Stimulated activated CD4-positive, alpha-beta T cell treated with anti-CD3 and anti-CD28 coated beads, Interleukin-4, amount 100 ng/mL, for 48 hours (primary cell): ENCODE measurements around the gene PSEN1.

Source experiments
- DNase-seq, 2 donors: peaks; one replicate each; pipeline ENCODE4 v3.0.0-alpha.2; 2020; ENCODE audit warnings: low read depth in 2 of 2

PSEN1 gene

DNA sequence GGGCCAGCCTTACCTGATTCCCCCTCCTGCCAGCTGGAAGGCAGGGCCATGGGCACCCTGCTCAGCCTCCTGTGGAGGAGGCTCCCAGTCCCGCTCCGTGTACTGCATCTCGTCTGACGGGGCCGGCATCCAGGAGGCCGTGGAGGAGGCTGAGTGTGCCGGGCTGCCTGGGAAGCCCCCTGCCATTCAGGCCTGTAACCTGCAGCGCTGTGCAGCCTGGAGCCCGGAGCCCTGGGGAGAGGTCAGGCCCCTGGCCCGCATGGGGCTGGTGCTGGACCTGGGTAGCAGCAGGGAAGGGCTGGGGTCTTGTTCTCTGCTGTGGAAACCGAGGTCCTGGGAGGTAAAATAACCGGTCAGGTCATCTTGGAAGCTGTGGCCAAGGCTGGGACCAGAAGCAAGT, 117.4 kb downstream of the PSEN1 start:
- no peak for DNase-seq

DNA sequence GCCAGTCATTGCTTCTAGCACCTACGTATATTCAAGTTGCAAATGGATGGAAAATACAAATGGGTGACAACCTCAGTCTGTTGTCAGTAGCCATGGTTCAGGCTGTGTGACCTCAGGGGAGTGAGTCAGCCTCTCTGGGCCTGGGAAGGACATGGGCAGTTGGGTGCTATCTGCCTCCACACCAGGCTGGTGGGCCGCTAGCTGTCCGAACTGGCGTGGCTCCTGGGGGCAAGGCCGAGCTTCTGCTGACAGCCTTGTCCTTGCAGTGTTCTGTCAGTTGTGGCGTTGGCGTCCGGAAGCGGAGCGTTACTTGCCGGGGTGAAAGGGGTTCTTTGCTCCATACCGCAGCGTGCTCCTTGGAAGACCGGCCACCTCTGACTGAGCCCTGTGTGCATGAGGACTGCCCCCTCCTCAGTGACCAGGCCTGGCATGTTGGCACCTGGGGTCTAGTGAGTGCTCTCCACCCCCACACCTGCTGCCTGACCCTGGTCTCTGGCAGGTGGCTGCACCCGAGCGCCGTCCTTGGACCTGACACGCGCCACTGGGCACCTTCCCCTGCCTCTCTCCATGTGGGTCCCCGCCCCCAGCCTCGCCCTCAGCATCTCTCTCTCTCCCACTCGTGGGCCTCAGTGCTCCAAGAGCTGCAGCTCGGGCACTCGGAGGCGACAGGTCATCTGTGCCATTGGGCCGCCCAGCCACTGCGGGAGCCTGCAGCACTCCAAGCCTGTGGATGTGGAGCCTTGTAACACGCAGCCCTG, 118.1 kb downstream of the PSEN1 start:
- no peak for DNase-seq

DNA sequence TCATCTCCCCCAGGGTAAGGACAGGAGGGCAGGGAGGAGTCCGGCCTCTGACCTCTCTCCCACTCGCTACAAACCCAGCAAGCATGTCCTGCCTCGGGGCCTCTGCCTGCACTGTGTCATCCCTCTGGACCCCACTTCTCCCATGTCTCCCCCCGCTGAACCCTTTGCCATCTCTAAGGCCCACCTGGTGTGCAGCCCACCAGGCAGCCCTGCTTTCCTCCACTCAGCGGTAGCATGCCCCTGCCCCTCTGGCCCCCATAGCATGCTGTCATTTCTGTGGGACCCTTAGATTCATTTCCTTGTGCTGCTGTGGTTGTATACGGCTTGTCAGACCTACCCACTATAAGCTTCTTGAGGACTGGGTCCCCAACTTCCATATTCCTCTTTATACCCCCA, 118.7 kb downstream of the PSEN1 start:
- DNase-seq, result no peak

DNA sequence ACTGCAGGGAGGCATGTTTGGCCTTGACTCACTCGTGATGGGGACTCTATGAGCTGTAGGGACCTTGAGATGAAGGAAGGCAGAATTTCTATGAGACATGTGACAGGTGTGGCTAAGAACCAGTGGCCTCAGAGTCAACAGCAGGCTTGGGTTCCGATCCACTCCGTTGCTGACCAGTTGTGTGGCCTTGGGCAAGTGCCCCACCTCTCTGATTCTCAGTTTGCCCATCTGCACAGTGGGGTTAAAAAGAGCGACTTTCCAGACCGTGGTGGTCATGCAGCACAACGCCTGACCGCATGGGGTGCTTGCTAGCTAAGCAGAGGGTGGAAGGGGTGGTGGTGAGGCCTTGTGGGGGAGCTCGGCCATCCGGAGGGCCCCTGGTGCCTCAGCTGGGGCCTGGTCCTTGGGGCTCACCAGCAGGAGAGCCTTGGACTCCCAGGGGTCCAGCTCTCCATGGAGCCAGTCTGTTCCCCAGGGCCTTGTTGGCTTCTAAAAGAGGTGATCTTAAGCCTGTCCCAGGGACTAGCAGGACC, 119.5 kb downstream of the PSEN1 start:
- DNase-seq, result no peak

DNA sequence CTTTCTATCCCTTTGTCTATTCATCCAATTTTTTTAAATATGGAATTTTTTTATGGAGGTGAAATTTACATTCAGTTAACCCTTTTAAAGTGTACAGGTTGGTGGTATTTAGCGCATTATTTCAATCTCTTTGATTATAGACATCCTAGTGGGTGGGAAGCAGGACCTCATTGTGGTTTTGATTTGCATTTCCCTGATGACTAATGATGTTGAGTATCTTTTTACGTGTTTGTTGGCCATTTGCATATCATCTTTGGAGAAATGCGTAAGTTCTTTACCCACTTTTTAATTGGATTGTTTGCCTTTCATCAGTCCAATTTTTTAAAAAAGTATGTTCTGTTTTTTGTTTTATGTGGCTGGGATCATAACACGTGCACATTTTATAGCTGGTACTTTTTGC, 121.8 kb downstream of the PSEN1 start:
- DNase-seq, result no peak

DNA sequence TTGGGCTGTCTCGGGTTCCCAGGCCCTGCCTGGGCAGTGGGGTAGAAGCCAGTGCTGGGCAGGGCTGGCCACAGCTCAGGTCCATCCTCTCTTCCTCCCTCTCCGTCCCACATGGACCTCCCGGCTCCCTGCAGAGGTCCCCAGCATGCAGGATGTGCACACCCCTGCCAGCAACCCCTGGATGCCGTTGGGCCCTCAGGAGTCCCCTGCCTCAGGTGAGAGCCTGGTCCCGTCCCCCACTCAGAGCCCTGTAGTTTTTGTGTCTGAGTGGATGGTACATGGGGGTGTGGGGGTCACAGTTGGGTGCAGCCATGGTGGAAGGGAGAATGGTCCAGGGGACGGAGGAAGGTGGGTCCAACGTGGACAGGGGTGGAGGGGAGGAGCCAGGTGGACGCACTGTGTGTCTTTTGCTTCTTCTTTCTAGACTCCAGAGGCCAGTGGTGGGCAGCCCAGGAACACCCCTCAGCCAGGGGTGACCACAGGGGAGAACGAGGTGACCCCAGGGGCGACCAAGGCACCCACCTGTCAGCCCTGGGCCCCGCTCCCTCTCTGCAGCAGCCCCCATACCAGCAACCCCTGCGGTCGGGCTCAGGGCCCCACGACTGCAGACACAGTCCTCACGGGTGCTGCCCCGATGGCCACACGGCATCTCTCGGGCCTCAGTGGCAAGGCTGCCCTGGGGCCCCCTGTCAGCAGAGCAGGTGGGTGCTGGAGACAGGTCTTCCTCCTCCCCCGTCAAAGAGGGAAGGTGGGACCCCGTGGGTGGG, 122.7 kb downstream of the PSEN1 start:
- DNase-seq, result no peak

DNA sequence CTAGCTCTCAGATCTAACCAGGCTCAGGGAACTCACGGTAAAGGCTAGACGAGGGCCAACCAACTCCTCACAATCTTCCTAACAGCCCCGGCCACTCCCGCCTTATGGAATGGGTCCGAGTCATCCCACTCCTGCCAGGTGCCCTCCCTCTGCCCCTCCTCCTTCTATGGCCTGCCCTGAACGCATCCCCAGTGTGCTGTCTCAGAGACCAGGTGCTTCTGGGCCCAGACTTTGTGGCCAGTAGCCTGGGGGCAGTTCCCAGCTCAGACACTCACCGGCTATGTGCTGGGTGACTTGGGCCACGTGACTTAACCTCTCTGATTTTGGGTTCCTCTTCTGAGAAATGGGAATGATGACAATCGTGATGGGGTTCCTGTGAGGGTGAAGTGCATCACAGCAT, 123.5 kb downstream of the PSEN1 start:
- DNase-seq, result no peak

DNA sequence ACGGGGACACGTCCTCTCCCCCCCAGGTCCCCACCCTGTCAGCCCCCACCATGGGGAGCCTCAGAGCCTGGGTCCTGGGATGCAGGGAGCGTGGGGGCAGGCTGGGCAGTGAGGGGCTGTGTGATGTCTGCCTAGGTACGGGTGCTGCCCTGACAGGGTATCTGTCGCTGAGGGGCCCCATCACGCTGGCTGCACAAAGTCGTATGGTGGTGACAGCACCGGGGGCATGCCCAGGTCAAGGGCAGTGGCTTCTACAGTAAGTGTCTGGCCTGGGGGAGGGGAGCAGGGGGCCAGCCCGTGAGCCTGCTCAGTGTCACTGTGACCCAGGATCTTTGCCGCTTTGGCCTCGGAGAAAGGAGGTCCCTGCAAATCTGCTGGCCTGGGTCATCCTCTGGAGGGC, 124.3 kb downstream of the PSEN1 start:
- DNase-seq, result no peak

DNA sequence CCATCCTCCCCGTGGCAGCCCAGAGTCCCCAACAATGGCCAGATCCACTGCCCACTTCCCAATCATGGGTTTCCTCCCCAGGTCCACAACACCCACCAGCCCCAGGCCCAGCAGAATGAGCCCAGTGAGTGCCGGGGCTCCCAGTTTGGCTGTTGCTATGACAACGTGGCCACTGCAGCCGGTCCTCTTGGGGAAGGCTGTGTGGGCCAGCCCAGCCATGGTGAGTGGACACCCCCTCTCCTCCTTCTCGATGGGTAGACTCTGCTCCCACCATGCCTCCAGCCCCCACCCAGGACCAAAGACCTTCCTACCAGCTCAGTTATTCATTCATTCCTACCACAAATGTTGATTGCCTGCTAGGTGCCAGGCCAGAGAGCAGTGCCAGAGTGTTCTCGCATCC, 124.8 kb downstream of the PSEN1 start:
- DNase-seq, result no peak

DNA sequence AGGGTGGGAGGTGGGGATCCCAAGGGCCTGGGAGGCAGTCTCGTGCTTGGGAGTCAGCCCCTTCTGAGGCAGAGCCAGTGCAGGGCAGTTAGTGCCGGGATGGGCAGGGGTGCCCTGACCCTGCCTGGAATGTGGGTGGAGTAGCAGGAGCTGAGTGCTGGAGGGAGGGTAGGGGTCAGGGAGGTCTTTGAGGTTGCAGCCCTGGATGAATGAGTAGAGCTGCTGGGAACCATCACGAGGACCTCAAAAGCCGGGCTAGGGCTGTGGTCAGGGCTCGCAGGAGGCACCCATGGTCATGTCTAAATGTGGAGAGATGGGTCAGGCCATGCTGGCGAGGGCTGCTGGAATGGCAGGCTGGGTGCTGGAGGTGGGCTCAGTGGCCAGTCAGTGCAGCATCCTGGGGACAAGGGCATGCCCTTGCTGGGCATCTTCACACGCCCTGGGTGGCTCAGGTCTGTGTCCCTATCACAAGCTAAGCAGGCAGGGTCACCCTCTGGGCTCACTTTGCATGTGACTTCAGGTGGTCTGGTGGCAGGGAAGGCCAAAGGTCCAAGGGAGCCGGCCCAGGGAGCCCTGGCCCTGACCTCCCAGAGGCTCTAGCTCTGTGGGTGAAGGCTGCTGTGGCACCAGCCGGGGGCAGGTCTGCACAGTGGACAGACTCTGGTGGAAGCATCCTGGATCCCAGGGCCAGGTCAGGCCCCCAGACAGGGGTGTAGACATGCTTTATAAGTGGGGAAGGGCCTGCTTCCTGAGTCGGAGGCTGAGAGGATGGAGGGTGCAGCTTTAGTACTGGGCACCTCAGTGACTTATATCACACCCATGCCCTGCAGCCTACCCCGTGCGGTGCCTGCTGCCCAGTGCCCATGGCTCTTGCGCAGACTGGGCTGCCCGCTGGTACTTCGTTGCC, 125.5 kb downstream of the PSEN1 start:
- no peak for DNase-seq

DNA sequence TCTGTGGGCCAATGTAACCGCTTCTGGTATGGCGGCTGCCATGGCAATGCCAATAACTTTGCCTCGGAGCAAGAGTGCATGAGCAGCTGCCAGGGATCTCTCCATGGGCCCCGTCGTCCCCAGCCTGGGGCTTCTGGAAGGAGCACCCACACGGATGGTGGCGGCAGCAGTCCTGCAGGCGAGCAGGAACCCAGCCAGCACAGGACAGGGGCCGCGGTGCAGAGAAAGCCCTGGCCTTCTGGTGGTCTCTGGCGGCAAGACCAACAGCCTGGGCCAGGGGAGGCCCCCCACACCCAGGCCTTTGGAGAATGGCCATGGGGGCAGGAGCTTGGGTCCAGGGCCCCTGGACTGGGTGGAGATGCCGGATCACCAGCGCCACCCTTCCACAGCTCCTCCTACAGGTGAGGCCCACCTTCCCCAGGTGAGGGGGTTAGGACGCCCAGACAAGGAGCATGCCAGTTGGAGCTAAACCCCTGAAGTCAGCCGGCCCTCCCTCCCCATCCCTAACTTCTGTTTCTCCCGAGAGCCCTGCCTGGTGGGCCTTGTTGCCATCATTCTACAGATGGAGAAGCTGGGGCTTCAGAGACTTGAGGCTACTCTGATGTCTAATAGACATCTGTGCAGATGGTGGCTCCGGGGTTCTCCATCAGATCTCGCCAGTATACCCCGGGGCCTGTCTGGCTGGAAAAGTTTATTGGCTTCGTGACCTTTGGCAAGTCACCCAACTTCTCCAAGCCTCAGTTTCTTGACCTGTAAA, 126.3 kb downstream of the PSEN1 start:
- DNase-seq, result no peak

DNA sequence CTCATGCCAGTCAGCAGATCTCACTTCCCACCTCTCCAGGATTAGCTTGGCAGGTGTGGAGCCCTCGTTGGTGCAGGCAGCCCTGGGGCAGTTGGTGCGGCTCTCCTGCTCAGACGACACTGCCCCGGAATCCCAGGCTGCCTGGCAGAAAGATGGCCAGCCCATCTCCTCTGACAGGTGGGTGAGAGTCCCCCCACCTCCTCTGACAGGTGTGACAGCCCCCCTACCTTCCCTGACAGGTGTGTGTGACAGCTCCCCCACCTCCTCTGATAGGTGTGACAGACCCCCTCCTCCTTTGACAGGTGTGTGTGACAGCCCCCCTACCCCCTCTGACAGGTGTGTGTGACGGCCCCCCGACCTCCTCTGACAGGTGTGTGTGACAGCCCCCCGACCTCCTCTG, 127.3 kb downstream of the PSEN1 start:
- no peak for DNase-seq

DNA sequence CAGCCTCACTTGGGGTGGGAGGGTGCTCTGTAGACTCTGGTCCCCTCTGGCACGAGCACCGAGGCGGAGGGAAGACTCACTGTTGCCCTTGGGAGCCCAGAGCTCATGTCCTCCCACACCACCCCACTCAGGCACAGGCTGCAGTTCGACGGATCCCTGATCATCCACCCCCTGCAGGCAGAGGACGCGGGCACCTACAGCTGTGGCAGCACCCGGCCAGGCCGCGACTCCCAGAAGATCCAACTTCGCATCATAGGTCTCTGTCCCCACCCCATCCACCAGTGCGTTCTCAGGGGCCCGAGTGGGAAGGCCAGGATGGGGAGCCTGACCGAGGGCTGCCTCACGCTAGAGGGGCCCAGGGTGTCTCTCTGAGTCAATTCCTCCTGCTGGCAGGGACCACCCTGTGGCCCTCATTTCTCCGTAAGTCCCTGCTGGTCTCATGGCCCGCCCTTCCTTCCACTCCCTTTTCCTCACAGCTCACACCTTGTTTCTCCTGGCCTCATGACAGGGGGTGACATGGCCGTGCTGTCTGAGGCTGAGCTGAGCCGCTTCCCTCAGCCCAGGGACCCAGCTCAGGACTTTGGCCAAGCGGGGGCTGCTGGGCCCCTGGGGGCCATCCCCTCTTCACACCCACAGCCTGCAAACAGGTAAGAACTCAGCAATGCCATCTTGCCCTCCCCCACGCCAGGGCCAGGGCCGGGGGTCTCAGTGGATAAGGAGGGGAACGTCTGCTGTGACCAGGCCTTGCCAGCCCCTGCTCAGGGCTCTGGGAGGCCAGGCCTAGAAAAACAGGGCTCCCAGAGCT, 128.0 kb downstream of the PSEN1 start:
- DNase-seq, result no peak

DNA sequence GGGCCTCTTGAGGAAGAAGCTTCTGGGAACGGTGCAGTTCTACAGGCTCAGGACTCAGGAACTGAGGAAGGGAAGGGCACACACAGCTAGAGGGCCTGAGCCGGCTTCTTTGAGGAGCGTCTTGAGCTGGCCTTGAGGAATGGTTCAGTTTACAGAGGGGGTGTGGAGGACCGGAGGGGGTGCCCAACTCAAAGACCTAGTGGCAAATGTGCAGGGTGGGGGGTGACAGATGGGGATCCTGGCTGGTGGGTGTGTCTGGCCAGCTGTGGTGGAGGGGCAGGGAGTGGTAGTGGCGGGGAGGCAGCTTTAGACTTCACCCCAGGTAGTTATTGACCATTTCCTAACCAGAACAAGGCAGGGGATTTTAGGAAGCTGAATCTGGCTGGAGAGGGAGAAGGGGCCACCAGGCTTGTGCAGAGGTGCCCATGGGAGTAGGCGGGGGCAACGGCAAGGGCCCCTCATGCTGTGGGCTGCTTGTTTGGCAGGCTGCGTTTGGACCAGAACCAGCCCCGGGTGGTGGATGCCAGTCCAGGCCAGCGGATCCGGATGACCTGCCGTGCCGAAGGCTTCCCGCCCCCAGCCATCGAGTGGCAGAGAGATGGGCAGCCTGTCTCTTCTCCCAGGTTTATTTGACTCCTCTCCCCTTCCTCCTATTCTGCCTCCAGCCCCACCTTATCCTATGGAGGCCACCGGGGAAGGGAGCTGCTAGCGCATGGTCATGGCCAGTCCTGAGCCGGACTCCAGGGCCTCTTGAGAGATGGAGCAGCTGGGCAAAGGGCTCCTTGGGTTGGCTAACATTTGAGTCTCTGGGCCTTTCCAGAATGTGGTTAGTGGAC, 128.8 kb downstream of the PSEN1 start:
- DNase-seq, result no peak

DNA sequence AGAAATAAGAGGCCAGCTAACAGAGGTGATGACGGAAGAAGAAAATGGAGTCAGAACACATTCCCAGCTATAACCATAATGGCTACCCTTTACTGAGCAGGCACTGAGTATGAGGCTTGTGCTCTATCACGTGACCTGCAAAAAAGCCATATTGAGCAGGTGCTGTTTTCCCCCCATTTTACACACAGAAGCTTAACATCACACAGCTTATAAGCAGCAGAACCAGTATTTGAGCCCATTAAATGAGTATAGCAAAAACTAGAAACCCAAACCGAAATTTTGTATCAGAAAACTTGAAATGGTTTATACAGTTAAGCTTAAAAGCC, 129.4 kb downstream of the PSEN1 start:
- no peak for DNase-seq

DNA sequence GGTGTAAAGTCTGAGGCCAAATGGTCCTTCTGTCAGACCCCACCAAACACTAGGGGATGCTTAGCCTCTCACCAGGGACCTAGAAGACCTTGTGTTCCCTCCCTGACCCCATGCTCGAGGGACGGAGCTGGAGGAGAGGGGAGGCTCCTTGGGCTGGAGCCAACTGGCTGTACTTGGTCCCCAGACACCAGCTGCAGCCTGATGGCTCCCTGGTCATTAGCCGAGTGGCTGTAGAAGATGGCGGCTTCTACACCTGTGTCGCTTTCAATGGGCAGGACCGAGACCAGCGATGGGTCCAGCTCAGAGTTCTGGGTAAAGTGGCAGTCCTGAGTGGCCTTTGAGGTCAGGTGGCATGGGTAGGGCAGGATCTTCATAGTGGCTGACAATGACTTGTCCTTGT, 130.0 kb downstream of the PSEN1 start:
- no peak for DNase-seq

DNA sequence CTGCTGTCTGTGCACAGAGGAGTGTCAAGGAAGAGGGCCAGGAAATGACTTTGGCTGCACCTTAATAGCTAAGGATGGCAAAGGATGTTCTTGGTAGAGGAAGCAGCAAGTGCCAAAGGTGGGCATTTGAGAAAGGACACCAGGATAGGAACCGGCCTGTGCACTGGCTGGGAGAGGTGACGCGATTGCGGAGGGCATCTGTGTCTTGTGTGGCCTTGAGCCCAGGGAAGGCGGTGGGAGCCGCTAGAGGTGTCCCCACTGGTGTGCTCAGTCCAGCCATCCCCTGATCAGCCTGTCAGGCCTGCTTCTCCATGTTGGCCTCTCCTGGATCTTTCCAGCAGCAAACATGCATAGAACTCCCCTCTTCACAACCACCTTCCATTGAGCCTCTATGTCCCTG, 131.2 kb downstream of the PSEN1 start:
- no peak for DNase-seq

DNA sequence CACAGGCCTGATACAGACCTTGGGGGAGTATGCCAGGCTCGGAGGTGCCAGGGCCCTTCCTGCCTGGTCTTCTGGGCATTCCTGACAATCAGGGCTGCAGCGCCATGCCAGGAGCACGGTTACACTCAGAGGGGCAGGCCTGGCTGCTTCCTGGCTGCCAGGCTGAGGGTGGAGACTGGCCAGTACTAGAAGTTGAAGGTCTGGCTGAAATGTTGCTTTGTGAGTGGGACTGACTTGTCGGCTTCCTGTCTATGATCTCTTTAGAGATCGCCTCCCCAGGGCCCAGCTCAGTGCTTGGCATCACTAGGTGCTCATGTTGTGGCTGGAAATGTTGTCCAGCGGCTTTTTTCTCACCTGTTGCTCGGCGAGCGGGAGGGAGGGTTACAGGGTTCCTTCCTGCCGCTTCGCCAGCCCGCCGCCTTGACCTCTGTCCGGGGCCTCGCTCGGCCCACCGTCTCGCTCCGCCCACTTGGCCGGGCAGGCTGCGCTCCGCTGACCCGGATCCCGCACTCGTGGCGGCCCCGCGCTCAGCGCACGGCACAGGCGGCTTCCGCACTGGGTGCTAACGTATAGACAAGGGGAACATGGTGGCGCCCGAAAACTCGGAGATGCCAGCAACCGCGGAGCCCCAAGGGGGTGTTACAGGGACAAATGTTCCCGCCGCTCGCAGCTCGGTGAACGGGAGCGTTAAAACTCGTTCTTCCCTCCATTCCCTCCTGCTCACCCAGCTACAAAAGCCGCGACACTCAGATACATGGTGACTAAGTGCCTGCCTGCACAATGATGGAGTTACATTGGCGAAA, 133.6 kb downstream of the PSEN1 start:
- DNase-seq, result no peak

DNA sequence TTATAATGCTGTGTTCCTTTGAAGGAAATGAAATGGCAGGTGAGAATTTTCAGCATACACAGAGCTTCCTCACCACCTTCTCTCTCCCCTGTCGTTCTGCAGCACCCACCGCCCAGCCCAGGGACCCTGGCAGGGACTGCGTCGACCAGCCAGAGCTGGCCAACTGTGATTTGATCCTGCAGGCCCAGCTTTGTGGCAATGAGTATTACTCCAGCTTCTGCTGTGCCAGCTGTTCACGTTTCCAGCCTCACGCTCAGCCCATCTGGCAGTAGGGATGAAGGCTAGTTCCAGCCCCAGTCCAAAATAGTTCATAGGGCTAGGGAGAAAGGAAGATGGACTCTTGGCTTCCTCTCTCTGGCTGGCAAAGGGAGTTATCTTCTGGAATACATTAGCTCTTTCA, 136.1 kb downstream of the PSEN1 start:
- DNase-seq, result no peak
